Prostate gland (tissue), 2 donors: Measurements from ENCODE around the gene TOB1.

Source experiments
- POLR2A ChIP-seq: fragments of 450-650 bp; IDR thresholded peaks from one replicate; pipeline ENCODE4 v1.6.1; 2016; ENCODE audit warnings: antibody characterized with exemption, mild to moderate bottlenecking
- TF ChIP-seq, protein P1 (sequence below), 4 experiments: fragments of 200-600 bp in 2 of 4; fragments of 450-650 bp in 2 of 4; sonication (generic) in 2 of 4; IDR thresholded peaks; 1 replicate in 3 of 4; 2 replicates in 1 of 4; pipeline ENCODE4 v1.5.1; 2016 to 2019; ENCODE audit warnings: antibody characterized with exemption in 4 of 4, mild to moderate bottlenecking in 2 of 4, moderate library complexity in 2 of 4

DNA sequence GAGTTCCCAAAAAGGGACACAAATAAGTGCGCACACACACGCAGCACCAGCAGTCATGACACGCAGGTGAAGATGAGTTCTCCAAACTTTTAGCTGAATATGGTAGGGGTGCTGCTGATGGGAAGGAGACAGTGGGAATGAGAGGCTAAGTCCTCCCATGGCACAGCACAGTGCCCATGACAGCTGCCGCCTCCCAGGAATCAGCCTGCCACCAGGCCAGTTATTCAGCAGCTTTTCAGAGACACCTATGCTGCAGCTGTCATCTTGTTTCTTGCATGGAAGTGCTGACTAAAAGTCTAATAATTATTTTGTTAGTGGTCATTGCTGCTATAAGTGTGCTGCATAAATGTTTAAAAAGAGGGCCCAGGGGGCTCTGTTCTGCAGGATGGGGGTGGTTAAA lies 18.6 kb downstream of the TOB1 start:
- TF ChIP-seq, protein P1, sequence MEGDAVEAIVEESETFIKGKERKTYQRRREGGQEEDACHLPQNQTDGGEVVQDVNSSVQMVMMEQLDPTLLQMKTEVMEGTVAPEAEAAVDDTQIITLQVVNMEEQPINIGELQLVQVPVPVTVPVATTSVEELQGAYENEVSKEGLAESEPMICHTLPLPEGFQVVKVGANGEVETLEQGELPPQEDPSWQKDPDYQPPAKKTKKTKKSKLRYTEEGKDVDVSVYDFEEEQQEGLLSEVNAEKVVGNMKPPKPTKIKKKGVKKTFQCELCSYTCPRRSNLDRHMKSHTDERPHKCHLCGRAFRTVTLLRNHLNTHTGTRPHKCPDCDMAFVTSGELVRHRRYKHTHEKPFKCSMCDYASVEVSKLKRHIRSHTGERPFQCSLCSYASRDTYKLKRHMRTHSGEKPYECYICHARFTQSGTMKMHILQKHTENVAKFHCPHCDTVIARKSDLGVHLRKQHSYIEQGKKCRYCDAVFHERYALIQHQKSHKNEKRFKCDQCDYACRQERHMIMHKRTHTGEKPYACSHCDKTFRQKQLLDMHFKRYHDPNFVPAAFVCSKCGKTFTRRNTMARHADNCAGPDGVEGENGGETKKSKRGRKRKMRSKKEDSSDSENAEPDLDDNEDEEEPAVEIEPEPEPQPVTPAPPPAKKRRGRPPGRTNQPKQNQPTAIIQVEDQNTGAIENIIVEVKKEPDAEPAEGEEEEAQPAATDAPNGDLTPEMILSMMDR (IDR thresholded peaks at IDR 0.05), result no peak
- no peak for TF ChIP-seq POLR2A
